H1 (cell line): ENCODE results near the gene KSR2. TPM values are rescaled to one million over a fixed set of nuclear protein-coding genes. Genes with fewer than 3 reads are reported as not detected.

Source experiments
- SP1 ChIP-seq: IDR thresholded peaks from 2 replicates; pipeline ENCODE4 v1.6.1; 2011; ENCODE audit warnings: low read depth, low read length
- polyA plus RNA-seq, 7 experiments: library from polyadenylated mRNA; depleted of rRNA in 3 of 7; stranded (reverse) in 5 of 7; unstranded in 2 of 7; fragments of >200 nt in 5 of 7; fragments of 200-250 nt in 2 of 7; gene quantifications; 1 replicate in 5 of 7; 2 replicates in 1 of 7; 4 replicates in 1 of 7; pipeline versions ENCODE4 v1.2.1 to v1.2.3, GENCODE V29; 2011 to 2013; ENCODE audit warnings: missing spikeins in 2 of 7, mixed read lengths in 2 of 7
- total RNA-seq: library from RNA; stranded (reverse); fragmentation: NEBNext Ultra II Directional; extraction: Animal tissue kit (Norgen Biotek cat#: 25700); gene quantifications from 2 replicates; pipeline ENCODE4 v1.2.1, GENCODE V29; 2021

KSR2 gene
- total and polyA plus RNA-seq, 2 of the 8 experiments (the other 6 are each of a cell fraction or from before 2014, with no cell fraction given) = 0.74 to 2.2 TPM

- TF ChIP-seq SP1 = no peak
Measured at GRCh38 chr12:117882603-117883184, 86.1 kb downstream of the KSR2 start (continued).
